GM12874 (cell line): ENCODE measurements around the gene SVIP.

Source experiments
- CTCF ChIP-seq: IDR thresholded peaks from 2 replicates; pipeline ENCODE4 v1.5.1; 2011; ENCODE audit warnings: low read depth, mild to moderate bottlenecking, control low read depth, low read length, moderate library complexity; ENCODE audit not compliant: insufficient read depth

The SVIP gene

GRCh38 chr11:22851477-22851876 lies 21.9 kb upstream of the SVIP start:
- TF ChIP-seq CTCF, result no peak

DNA sequence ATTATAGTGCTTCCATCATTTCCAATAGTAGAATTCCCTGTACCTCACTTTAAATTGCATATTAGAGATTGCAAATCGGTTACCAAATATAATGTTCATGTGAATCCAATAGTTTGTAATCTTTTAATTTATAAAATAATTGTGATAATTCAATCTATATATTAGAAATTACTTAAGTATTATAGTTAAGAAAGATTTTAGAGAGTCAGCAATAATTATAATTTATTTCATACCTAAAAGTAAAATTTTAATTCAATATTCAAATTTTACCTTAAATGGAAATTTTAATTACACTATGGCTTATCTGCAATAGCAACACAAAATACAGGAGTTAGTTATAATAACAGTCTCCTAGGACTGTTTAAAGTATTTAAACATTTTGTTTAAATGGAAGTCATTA lies 17.1 kb upstream of the SVIP start:
- TF ChIP-seq CTCF, result no peak

DNA sequence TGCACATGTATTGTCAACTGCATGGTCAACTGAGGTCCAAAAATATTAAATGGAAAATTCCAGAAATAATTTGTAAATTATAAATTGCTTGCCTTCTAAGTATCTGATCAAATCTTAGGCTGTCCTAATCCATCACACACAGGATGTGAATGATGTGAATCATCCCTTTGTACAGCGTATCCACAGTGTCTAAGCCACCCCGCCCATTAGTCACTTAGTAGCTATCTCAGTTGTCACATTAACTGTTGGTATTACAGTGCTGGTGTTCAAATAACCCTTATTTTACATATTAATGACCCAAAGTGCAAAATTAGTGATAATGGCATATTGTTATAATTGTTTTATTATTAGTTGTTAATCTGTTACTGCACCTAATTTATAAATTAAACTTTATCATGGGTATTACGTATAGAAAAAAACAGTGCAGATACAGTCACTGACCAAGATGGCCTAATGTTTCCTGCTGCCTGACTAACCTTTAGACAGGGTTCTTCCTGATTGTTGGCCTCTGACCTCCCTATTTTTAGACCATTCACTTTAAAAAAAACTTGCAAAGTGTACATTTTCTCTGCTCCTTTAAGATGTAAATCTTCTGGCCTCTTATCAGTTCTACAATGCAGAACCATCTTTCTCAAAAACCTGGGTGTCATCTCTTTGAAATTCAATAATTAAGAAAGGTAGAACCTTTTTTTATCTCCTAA lies 2.9 kb upstream of the SVIP start:
- TF ChIP-seq CTCF, result no peak

GRCh38 chr11:22830082-22830414 lies 447 bp upstream of the SVIP start:
- TF ChIP-seq CTCF, result no peak

- TF ChIP-seq CTCF, result no peak
Observed at GRCh38 chr11:22828373-22828772, 1.2 kb downstream of the SVIP start.

DNA sequence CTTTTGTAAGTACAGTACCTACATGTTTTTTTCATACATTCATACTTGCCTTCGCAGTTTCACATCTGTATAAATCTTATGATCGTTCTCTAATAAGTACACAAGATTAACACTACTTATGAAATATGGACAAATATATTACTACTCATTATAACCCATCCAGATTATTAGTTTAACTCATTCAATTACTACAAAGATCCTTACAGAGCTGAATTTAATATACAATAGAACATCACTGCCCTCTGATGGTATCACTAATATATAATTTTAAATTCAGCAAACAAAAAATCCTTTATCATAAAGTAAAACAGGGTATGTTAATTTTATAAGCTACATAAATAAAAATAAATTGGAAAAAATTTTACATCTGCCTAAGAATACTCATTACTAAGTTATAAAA lies 7.4 kb downstream of the SVIP start:
- no peak for TF ChIP-seq CTCF

- TF ChIP-seq CTCF, result no peak
Observed at GRCh38 chr11:22809893-22810292, 19.7 kb downstream of the SVIP start.
